Measurements from ENCODE around the gene SLC8A1. TPM values are rescaled to one million over a fixed set of nuclear protein-coding genes. Genes with fewer than 3 reads are reported as not detected.

SLC8A1 gene
- polyA plus RNA-seq, 3 donors: 16.9 to 18.2 (median 18.0) TPM

DNA sequence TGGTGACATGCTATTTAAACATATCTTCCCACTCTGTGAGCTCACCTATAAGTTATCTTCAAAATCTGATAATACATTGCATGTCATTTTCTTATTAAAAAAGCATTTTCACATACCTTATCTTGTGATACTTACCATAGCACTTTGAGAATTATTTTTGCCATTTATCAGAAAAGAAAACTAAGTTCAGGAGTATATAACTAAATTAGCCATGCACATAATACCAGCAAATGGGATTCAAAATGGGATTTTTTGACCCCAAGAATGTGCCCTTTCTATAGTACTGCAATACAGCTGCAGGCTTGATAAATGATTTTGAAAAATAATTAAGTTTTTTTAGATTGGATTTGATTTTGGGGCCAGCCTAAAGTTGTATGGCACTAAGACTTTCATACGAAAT lies 41.2 kb downstream of the SLC8A1 start:
- peaks cover 0 to 1% (median 0%) of the 10 kb centered on the region in 3 donors for H3K27me3 Mint-ChIP-seq (ENCODE audit: low read depth in 3 of 3)
- H3K36me3 Mint-ChIP-seq: peaks cover 17 to 30% of the 10 kb centered on the region in 2 donors
- Histone ChIP-seq H3K27ac (ENCODE audit: low read depth in 1 of 2, low read length in 2 of 2) (no peak overlapping the region), H3K79me2 (ENCODE audit: insufficient read depth, low read length) (peaks cover 76% of the 10 kb centered on the region), H4K20me1 (ENCODE audit: insufficient read depth, low read length) (peaks cover 92% of the 10 kb centered on the region), H3K9me3 (replicated peaks in 1 of 2; ENCODE audit: control insufficient read depth in 1 of 2, insufficient read depth in 1 of 2, low read length in 2 of 2) (no peaks in the 10 kb centered on the region), H3K4me2 (replicated peaks; ENCODE audit: extremely low read depth, low read length, poor library complexity, severe bottlenecking) (no peak overlapping the region), H2AFZ (ENCODE audit: insufficient read depth, low read depth, low read length, poor library complexity, severe bottlenecking) (no peak overlapping the region), H3K36me3 (replicated peaks in 1 of 2; ENCODE audit: control insufficient read depth in 1 of 2, insufficient read depth in 2 of 2, low read length in 2 of 2) (peaks cover 2 to 9% of the 10 kb centered on the region in 2 donors), H3K27me3 (ENCODE audit: control insufficient read depth in 2 of 2, insufficient read depth in 2 of 2, low read length in 2 of 2) (no peaks in the 10 kb centered on the region), H3K4me1 (ENCODE audit: control insufficient read depth in 1 of 2, insufficient read depth in 2 of 2, low read length in 2 of 2) (no peaks in the 10 kb centered on the region), H3K4me3 (replicated peaks in 1 of 3; ENCODE audit: low read depth in 2 of 3, low read length in 3 of 3) (no peak overlapping the region), H3K9ac (ENCODE audit: insufficient read depth, low read length, poor library complexity, severe bottlenecking) (no peak overlapping the region)
- no peak overlapping the region for H3K27ac Mint-ChIP-seq
- H3K9me3 Mint-ChIP-seq: no peaks in the 10 kb centered on the region
- peaks cover 5% of the 10 kb centered on the region for H3K4me1 Mint-ChIP-seq
- no peak for TF ChIP-seq CTCF (IDR thresholded peaks at IDR 0.05)
- DNase-seq: no peak
- 80% methylated on average over 1 of the region's 1 CpG for WGBS (ENCODE audit: insufficient coverage)
- H3K4me3 Mint-ChIP-seq: no peak overlapping the region
- intact Hi-C loops (cut with micrococcal nuclease): no loop called here

GRCh38 chr2:40409734-40410133 lies 42.2 kb downstream of the SLC8A1 start:
- Histone ChIP-seq H3K9me3 (replicated peaks in 1 of 2; ENCODE audit: control insufficient read depth in 1 of 2, insufficient read depth in 1 of 2, low read length in 2 of 2) (no peaks in the 10 kb centered on the region), H3K9ac (ENCODE audit: insufficient read depth, low read length, poor library complexity, severe bottlenecking) (no peak overlapping the region), H3K36me3 (replicated peaks in 1 of 2; ENCODE audit: control insufficient read depth in 1 of 2, insufficient read depth in 2 of 2, low read length in 2 of 2) (peaks cover 2 to 9% of the 10 kb centered on the region in 2 donors), H4K20me1 (ENCODE audit: insufficient read depth, low read length) (peaks cover 92% of the 10 kb centered on the region), H3K4me2 (replicated peaks; ENCODE audit: extremely low read depth, low read length, poor library complexity, severe bottlenecking) (no peak overlapping the region), H3K27me3 (ENCODE audit: control insufficient read depth in 2 of 2, insufficient read depth in 2 of 2, low read length in 2 of 2) (no peaks in the 10 kb centered on the region), H3K27ac (ENCODE audit: low read depth in 1 of 2, low read length in 2 of 2) (no peak overlapping the region), H2AFZ (ENCODE audit: insufficient read depth, low read depth, low read length, poor library complexity, severe bottlenecking) (no peak overlapping the region), H3K79me2 (ENCODE audit: insufficient read depth, low read length) (peaks cover 75% of the 10 kb centered on the region), H3K4me3 (replicated peaks in 1 of 3; ENCODE audit: low read depth in 2 of 3, low read length in 3 of 3) (no peak overlapping the region), H3K4me1 (ENCODE audit: control insufficient read depth in 1 of 2, insufficient read depth in 2 of 2, low read length in 2 of 2) (no peaks in the 10 kb centered on the region)
- Mint-ChIP-seq H3K9me3 (no peaks in the 10 kb centered on the region), H3K27ac (peak overlapping the region in 1 of 7 donors; percentile 32), H3K4me3 (no peak overlapping the region), H3K27me3 (ENCODE audit: low read depth in 3 of 3) (peaks cover 0 to 1% (median 0%) of the 10 kb centered on the region in 3 donors), H3K4me1 (peaks cover 9% of the 10 kb centered on the region), H3K36me3 (peaks cover 20 to 32% of the 10 kb centered on the region in 2 donors)
- no peak for TF ChIP-seq CTCF (IDR thresholded peaks at IDR 0.05)
- intact Hi-C loops (cut with micrococcal nuclease): no loop called here
- WGBS (ENCODE audit: insufficient coverage): no CpG with 5 or more reads among the region's 2 CpGs
- DNase-seq: no peak

Measured in CD14-positive monocyte (primary cell).